Measurements from ENCODE around the gene PDLIM4.

PDLIM4 gene

DNA sequence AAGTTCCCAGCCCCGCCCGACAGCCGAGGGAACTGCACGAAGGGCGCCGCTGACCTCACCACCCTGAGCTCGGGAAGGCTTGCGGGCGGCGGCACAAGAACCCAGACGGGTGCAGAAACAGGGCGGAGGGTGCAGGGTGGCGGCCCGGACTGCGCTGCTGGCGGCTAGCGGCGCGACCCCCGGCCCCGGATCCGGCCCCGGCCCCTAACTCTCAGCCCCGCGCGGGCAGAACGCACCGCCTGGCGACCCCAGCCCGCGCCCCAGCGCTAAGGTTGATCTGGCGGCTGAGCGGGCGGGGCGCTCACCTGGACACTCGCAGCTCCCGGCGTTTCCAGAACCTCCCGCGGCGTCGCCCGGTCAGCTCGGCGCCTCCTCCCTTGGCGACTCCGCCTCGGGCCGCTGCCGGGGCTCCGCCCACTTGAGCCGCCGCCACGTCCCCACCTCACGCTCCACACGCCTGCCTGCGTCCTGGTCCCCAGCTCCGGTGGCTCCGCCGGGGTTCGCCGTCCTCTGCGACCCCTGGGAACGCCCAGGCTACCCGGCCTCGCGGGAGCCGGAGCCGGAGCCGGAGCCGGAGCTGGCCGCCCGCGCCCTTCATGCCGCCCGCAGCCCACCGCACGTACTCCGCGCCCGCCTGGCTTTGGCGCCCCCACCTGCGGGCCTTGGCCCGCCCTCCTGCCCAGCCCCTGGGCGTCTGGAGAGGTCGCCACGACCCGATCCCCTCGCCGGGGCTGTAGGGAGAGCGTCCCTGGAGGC is 29.8 kb upstream of the PDLIM4 start, which contains the start of gene P4HA2:
Gene P4HA2 (minus strand): TSS at position 369 of the 756 bp plus-strand sequence. CDS start 9,227 bp downstream, outside the sequence.
- peak; percentile 10 for DNase-seq

DNA sequence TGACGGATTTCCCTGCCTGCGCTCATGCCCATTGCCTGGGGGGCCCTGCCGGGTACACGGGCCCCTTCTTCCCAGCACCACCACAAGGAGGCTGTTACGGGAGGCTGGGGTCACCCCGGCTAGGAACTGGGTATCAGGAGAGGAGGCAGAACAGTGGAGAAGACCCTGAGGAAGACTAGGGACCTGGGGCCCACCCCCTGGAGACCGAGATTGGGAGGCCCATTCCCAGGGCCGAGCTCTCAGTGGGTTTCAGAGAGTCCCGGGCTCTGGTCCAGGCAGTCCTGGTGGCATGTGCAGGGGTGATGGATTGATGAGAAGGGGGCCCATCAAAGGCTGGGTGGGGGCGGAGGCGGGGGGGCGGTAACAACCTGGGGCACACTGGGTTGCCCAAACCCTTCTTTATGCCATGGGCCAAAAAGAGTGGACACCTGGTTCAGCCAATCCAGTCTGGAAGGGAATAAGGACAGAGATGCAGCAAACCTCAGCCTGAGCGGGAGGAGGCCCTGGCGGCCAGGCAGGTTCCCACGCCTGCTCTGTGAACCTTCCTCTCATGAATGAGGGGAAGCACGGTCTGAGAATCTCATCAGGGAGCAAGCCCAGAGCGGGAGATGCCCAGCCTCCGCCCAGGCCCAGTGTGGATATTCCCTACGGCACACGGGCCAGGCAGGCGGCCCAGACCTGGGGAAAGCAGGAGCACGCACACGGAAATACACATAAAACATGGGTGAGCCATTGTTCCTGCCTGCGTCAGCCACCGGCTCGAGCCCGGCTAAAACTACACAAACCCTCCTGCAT is 29.1 kb upstream of the PDLIM4 start:
- no peak for DNase-seq

DNA sequence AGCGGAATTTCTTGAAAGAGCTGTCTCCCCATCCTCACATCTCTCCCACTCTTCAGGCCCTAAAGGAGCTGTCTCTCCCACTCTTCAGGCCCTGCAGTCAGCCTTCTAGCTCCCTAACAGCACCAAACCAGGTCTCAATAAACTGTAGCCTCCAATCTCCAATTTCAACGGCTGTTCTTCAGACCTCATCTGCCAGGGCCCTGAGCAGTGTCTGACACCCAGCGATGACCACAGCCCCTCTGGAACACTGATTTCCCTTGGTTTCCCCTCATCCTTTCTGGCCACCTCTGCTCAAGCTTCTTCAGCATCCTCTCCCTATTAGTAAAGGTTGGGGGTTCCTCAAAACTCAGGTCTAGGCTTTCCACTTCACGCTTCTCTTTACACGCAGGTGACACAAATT is 28.3 kb upstream of the PDLIM4 start:
- DNase-seq, result no peak

DNA sequence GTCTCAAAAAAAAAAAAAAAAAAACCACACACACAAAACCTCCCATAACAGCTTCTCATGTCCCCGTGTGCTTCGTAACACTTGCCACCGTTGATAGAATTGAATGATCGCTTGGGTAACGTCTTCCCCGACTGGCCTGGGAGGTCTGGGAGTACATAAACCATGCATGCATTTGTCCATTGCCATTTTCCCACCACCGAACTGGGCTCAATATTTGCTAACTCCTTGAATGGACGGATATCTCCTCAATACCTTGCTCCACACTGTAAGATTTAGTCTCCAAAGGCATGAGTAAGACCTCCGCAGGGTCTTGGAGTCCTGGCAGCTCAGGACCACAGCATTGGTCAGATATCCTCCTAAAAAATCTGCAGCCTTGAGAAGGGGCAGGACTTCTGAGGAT is 26.6 kb upstream of the PDLIM4 start:
- DNase-seq, result no peak

DNA sequence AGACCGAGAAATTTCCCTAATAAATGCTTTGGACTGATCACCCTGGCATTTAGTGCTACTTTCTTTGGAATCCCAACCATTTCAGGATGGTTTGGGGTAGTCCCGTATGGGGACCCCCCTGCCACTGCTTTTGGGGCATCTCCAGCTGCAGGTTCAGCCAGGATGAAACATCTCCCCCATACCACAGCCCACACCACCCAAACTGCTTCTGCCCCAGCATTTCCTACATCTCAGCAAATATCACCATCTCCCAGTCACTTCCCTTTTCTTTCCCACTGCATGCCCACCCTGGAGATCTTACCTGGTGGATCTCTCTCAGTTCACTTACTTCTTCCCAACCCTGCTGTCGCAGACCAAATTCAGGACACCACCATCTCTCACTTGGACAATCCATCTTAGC is 25.0 kb upstream of the PDLIM4 start:
- no peak for DNase-seq

DNA sequence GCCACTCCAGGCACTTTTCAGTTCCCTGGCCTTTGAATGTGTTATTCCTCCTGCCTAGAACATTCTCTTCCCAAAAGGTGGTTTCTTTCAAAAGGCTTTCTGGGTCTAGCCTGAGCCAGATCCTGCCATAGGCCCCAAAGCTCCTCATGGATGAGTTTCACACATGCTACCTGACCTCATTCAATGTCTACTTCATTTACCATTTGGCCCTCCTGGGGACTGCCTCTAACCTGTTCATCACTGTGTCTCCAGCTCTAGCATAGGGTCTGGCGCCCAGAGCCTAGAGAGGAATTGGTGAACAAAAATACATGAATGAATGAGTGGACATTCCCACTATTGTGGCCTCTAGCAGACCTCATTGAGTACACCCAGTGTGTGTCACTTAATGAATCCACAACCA is 24.4 kb upstream of the PDLIM4 start:
- no peak for DNase-seq

DNA sequence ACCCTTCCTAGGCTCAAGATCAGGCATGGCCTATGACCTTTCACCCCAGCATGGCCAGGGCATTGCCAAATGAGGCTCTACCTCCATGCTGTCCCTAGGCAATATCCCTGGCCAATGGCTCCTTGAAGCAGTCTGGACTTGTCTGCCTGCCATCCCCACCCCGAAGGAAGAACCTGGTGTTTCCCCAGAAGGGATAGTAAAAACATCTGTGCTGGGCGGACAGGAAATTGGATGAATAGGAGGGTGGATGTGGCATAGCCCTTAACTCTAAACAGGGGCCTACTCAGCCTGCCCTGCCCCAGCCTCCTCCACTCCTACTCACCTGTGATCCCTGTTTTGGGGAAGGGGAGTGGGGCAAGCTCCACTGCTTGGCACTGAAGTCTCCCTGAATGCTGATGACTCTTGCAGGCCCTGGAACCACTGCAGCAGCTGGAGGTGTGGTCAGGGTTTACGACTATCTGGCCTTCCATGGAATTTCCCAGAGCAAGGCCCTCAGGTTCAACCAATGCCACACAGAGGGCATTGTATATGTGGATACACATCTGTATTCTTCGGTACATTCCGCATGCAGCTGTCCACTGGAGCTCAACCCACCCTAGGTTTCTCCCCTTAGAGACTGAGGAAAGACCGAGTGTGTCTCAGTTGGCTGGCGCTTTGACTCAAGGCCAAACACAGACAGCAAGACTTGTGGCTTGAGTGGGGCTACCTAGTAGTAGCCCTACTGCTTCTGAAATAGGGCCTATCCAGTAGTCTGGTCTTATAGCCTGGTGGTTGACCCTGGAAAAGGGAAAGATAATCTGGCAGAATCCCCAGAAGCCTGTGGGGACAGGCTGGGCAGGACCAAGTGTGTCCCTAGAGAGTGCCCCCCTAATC is 23.4 kb upstream of the PDLIM4 start:
- no peak for DNase-seq

DNA sequence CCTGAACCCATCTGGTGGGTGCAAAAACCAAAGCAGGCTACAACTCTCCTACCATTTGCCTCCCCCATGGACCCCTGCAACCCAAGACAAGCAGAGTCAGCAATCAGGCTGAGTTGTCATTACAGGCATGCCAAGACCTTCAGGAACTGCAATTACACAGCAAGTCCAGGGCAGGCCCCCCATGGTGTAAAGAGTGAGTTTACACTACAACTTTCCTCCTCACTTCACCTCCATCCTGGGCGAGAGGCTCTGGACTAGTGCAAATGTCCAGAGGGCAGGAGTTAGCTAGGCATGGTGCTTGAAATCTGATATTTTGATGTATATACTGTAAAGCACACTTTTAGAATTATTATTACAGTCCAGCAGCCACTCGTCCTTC is 22.8 kb upstream of the PDLIM4 start:
- DNase-seq, result no peak

DNA sequence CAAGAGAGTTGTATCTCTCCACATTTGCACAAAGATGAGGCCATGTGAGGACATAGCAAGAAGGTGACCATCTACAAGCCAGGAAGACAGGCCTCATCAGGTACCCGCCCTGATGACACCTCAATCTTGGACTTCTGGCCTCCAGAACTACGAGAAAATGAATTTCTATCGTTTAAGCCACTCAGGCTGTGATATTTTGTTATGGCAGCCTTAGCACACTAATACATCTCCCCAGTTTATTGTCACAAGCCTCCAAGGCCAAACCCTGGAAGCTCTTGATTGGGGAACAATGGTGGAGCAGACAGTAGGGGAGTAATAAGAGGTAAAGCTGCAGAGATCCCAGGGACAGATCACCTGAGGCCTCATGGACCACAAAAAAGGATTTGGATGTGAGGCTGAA is 22.2 kb upstream of the PDLIM4 start:
- DNase-seq, result no peak

DNA sequence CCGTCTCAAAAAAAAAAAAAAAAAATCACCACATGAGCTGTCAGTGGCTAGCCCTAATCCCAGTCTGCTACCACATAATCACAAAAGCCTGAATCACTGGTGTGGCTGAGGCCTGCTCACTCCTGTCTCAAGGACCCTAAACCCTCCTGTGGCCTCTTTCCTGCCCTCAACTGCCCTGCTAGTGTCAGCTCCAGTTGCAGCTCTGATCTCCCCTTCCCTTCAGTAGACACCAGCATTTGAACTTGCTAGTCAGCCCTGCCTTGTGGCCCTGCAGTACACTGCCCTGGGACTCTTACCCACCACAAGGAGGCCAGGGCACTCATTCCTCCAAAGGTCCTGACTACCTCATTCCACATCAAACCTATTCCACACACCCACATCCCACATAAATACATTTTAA is 20.4 kb upstream of the PDLIM4 start:
- DNase-seq, result no peak

DNA sequence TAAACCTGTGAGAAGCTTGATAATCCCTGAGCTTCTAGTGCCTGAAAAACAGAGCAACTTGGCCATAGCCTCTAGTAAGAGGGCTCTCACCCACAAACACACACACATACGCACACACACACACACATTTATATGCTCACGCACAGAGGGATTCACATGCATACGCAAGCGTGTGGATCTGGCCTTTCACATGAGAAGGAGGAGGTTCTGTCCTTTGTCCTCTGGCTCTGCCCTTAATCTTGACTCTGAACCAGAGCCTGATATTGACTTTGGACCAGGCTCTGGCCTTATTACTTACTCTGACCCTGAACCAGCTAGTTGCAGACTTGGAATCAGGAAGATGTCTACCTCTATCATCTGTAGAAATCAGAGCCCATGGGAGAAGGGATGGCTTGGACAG is 19.8 kb upstream of the PDLIM4 start:
- no peak for DNase-seq

DNA sequence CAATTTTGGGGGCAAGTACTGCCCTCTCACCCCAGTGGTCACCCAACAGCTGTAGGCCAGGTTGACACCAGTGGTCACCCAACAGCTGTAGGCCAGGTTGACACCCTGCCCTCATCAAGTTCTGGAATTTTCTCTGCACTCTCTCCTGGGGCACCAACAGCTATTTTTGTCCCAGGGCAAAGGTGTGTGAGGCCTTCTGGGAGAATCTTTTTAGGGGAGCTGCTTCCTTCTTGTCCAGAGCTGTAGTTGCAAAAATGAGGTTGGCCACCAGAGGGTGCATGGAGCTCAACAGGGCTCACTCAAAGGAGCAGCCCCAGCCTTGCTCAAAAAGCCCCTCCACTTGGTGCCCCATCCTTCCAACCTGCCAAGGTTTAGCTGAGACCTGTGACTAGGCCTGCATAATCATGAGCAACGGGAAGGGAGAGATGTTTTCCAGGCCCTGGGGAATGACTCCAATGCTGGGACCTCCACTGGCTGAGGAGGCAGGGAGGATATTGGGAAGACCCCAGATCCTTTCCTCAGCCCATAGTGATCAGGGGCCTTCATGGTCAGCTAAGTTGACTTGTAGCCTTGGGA is 19.2 kb upstream of the PDLIM4 start:
- DNase-seq, result peak; percentile 31

DNA sequence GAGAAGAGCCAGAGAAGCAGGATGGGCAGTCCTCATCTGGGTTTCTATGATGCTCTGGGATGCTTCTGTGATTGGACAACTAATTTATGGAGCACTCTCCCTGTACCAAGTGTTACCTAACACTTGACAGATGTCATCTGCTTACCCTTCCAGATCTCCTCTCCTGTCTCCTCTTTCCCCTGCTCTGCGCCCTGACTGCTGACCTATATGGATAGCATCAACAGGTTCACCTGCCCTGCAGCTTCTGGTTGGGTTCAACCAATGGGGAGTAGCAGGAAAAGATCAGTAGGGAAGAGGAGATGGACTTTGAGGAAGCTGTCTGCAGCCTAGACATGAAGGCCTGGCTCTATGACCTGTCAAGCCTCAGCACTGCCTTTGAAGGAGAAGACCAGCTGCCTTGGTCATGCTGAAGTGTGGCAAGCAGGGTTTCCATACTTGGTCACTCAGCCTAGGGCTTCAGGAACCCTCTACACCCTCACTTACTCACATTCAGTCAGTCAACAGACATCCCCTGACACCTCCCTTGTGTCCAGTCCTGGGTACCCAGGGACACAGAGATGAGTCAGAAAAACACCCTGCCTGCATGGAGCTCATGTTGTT is 18.5 kb upstream of the PDLIM4 start:
- DNase-seq, result no peak

DNA sequence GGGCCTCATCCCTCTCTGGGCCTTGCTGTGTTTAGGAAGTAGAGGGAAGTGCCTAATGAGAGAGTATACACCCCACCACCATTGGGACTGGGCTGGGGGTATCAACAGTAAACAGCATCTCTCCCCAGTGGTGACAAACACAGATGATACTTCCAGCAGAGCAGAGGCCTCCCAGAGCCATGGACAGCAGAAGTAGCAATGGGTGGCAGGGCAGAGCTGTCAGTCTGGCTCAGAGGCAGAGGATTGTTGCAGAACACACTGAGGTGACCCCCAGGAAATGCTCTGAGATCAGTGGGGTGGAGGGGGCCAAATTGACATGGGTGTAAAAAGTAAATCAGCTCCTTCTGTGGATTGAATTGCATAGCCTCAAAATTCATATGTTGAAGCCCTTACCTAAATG is 17.7 kb upstream of the PDLIM4 start:
- no peak for DNase-seq

DNA sequence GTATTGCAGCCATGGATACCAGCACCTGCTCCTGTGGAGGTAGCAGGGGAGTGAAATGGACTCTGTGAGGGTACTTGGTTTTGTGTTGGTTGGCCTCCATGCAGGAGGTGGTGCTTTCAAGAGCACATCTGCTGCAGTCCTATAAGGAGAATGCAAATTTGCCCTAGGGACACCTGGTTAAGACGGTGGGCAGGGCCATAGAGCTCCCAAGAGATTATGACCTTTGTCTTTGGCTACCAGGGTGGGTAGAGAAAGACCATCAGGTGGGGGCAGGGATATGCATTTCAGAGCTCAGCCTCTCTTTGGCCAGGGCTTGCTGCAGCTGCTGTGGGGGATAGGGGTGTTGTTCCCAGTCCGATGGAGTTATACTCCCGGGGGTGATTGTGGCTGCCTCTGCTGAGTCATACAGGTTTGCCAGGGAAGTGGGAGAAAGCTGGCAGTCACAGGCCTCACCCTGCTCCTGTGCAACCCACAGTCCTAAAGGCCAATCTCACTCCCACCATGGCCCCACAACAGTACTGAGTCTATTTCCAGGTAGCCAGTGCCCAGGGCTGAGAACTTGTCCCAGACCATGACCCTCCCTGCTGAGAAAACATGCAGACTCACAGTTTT is 14.0 kb upstream of the PDLIM4 start:
- DNase-seq, result no peak

DNA sequence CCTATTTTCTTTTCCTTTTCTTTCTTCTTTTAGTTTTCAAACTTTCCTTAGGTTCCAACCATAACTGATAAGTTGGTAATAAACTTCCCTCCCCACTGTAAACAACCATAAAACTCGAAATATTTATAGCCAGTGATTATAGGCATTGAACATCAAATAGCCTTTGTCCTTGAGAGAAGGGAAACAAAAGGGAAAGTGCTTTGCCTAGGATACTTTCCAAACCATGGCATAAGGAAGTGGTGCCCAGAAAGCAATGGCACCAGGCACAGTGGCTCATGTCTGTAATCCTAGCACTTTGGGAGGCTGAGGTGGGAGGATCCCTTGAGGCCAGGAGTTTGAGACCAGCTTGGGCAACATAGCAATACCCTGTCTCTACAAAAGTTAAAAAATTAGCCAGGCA is 11.9 kb upstream of the PDLIM4 start:
- no peak for DNase-seq

DNA sequence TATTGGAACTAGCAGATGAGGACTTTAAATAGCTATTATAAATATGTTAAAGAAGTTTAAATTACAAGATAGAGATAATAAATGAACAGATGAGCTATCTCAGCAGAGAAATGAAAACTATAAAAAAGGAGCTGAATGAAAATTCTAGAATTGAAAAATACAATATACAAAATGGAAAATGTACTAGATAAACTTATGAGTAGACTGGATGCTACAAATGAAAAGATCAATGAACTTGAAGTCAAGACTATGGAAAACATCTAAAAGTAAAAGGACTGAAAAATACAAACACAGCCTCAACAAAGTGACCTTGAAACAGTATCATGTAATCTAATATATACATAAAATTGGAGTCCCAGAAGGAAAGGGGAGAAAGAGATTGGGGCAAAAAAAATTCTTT is 10.7 kb upstream of the PDLIM4 start:
- no peak for DNase-seq

DNA sequence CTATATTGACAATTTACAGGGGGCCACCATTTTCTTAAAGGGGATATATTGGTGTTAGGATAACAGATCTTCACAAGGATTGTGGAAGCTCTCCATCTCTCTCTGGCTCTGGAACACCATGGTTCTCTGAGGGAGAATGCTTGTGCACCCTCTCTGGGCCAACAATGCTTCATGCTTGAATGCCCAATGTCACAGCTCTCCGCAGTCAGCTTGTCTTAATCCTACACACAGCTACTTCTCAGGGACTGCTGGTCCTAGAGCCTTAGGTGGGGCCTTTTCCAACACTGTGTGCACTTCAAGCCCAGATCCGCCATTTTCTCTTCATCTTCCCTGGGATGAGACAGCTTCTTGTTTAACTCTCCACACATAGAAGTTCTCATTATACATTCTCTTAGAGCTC is 6.9 kb upstream of the PDLIM4 start:
- DNase-seq, result no peak

DNA sequence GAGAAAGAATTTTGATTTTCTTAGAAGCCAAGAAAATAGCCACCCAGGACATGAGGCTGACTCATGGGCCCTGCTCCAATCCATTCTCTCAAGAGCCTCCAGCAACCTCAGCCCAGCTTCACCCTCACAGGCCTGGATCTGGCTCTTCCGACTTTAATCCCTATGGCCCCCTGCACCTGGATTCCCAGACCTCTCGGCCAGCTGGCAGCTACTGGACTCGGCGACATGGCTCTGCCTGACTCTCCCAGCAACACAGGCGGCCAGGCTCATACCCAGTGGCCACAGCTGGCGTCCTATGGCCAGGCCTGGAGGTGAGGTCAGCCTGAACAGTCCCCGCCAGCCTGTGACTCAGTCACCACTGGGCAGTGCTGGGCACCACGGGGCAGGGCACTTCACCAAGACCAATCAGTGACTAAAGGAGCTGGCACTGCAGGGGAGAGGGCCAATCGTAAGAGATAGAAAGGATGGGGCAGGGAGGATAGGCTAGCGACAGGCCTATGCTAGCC is 6.2 kb upstream of the PDLIM4 start:
- no peak for DNase-seq

DNA sequence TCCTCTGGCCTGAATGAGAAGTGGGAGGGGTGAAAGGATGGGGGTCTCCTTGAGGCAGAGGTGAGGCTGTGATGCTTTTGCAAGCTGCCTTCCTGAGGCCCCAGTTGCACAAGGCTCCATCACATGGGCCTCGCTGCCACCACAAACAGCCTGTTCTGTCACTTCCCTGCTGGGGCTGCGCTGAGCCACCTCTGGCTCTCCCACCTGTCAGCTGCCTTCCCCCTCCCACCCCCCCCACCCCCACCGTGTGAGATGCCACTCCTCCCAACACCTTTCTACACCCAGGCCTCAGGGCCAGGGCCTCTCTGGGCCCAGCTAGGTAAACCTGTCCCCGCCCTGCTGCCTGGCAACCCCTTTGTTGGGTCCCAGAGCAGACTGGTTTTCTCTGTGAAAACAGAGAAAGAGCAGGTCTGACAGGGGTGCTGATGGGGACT is 4.5 kb upstream of the PDLIM4 start:
- no peak for DNase-seq

DNA sequence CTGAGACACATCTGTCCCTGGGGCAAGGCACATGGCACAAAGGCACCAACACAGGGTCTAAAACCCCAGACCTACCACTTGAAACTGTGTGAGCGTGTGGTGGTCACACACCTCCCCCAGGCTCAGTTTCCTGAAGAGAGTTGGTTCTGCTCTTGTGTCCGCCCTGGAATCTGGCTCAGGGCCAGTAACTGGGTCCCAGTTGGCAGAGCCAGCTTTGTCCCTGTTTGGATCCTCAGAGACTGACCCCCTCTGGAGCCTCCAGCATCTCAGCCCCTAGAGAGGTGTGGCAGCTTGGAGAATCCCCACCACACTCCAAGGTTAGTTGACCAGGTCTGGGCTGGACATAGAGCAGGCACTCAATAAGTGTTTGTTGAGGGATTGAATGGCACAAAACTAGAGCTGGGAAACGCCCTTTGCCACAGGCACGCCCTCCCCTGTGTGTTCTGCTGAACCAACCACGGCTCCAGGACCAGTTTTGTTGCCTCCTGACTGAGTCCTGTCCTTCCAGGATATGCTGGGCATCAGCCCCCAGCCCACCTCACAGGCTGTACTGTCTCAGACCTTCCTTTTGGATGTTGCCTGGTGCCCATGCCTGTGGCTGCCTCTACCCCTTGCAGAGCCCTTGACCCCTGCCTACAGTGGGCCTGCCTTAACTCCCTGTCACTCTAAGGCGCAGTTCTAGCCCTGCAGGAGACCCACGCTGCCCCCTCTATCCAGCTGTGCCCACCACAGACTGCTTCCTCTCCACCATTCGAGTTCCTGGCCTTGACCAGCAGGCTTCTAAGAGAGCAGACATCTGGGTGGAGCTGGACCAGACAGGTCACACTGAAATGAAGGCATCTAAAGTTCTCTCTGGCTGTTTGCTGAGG is 3.8 kb upstream of the PDLIM4 start:
- no peak for DNase-seq
